Measurements from ENCODE around the gene NBEAL2.

NBEAL2 gene

DNA sequence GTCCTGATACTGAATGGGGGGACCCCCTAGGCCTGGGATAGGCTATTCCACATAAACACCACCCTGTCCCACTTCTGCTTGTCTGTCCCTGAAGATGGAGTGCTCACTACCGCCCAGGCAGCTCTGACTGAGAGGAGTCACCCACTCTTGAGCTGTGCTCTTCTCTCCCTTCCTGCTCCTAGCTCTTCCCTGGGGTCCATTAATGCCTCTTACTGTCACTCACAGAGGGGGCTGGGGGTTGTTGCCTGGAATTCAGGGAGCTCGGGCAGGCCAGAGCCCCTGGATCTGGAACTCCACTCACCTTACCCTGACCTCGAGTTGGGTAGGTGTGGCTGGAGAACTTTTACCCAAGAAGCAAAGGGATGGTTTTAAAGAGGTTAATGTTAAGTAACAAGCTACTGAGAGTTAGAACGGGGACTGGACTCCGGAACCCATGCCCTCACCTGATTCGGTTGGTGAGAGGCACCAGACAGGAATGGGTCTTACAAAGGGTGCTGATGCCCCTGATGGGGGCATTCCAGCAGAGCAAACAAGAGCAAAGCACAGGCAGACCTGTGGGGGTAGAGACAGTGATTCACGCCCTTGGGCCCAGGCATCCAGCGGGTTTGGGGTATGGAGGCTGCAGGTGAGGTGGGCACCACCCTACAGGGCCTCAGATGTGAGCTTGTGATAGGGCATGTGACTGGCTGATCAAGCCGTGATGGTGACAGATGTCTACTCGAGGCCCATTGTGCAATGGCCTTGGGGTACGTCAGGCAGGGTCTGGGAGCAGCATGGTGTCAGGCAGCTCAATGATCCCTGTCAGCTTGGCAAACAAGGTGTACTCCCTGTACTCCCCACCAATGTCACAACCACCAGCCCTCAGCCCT lies 5.4 kb downstream of the NBEAL2 start:
- DNase-seq (ENCODE audit: extremely low read depth in 1 of 2, low read depth in 1 of 2) = no peak

DNA sequence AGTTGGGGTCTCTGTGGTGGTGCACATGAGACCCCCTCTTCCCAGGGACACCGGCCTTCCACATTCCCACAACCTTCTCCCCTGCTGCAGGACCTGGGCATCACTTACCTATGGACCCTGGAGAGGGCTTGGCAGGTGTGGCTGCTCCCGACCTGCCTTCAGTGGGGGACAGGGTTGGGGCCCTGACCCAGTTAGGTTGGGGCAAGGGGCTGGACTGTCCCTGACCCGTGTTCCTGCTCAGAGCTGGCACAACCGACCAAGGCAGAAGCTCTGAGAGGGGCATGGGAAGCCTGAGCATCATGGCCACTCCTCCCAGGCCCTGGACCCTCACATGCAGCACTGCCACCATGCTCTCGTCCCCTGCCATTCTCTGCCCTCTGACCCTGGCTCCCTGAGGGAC lies 6.1 kb downstream of the NBEAL2 start:
- no peak for DNase-seq (ENCODE audit: extremely low read depth in 1 of 2, low read depth in 1 of 2)

DNA sequence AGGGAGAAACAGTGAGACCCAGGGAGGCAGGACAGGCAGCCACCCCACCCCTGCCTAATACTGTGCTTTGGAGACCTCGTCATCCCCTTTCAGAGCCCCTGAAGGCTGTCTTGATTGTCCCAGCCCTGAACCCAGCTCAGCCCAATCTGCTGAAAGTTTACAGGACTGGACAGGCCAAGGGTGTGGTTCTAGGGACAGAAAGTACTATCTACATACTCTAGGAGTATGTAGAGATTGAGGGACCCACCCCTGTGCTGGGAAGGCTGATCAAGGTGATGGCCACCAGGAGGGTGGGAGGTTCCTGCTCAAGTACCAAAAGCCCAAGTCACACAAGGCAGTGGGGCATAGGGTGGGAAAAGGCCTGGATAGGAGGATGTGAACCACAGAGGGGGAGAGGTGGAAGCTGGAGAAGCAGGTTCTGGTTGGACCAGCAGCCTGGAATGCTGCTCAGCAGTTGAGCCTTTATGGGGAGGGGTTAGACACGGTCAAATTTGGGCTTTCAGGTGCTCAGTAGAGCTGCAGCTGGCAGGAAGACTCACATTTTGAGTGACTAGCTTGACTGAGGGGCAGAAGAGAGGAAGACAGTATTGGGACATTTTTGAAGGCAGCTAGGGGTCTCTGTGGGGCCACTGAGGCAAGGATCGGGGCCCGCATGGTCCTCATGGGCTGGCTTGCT lies 6.7 kb downstream of the NBEAL2 start:
- DNase-seq (ENCODE audit: extremely low read depth in 1 of 2, low read depth in 1 of 2) = no peak

DNA sequence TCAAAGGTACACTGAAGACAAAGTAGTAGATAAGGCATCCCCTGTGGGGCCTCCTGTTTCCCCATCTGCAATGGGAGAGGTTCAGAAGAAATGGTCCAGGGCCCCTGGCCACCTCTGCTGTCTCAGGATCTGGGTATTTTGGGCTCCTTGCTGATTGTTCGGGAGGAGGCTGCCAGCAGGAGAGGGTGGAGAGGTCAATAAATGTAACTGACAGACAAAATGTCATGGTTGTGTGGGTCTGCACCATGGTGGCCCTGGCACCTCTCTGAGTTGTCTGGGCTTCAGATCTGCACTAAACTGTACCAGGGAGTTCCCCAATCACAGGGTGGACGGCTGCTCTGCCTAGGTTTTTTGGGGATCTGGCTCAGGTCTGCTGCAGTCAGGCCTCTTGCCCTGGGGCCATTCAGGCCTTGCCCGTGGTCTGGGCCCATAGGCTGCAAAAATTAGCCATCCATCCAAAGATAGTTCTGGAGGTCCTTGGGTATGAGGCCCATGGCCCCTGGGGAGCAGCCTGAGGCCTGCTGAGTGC lies 7.4 kb downstream of the NBEAL2 start:
- DNase-seq (ENCODE audit: extremely low read depth in 1 of 2, low read depth in 1 of 2) = no peak

DNA sequence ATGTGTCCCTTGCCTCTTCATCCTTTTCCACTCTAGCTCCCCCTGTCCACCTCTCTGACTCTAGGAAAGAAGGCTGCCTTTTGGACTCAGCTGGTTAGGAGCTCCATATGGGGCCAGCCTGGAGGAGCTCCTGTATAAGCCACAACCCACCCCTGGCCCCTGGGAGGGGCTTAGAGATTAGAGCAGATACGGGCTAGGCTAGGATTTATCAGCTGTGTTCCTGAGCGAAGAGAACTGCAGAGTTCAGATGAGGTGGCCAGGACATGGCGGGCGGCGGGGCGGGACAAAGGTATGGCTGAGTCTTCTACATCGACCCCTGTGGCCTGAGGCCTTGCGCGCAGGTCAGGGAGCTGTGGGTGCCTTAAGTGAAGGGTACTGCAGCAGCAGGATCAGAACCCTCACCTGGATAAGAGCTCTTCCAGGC lies 7.9 kb downstream of the NBEAL2 start:
- DNase-seq (ENCODE audit: extremely low read depth in 1 of 2, low read depth in 1 of 2) = no peak

DNA sequence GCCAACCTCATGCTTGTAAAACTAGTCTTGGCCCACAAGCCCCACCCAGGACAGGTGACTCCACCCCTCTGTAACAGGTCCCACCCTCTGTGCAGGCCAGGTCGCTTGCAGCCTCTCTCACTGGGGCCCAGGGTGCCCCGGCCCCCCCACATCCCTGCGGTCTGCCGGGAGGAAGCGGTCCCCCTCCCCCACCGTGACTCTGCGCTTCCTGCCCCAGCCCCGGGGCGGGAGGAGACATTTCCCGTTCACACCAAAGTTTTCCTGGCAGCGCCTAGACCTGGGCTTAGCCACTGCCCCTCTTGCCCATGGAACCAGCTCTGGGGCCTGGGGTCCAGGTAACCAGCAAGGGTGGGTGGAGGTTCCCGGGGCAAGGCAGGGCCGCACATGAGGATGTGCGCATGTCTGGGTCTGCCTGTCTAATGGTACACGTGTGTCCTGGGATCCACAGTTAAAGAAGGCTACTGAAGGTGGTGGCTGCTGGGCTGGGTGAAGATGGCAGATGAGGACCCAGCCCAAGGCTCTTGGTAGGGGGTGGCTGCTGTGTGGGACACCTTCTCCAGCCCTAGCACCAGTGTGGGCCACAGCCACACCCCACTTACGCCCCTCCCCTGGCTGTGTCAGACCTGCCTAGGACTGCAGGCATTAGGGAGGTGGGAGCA lies 8.4 kb downstream of the NBEAL2 start:
- peak; percentile 73 to 80 for DNase-seq (ENCODE audit: extremely low read depth in 1 of 2, low read depth in 1 of 2)

DNA sequence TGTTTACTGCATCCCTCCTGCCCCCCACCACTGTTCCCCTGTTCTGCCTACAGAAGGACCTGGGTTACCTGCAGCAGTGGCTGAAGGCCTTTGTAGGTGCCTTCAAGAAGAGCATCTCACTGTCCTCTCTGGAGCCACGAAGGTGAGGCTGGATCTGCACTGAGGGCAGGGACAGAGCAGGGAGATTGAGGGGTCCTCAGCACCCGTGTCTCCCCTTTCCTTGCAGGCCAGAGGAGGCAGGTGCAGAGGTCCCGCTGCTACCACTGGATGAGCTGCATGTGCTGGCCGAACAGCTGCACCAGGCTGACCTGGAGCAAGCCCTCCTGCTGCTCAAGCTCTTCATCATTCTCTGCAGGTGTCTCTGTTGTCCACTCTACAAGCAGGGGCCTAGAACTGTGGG lies 9.2 kb downstream of the NBEAL2 start:
- DNase-seq (ENCODE audit: extremely low read depth in 1 of 2, low read depth in 1 of 2) = no peak

DNA sequence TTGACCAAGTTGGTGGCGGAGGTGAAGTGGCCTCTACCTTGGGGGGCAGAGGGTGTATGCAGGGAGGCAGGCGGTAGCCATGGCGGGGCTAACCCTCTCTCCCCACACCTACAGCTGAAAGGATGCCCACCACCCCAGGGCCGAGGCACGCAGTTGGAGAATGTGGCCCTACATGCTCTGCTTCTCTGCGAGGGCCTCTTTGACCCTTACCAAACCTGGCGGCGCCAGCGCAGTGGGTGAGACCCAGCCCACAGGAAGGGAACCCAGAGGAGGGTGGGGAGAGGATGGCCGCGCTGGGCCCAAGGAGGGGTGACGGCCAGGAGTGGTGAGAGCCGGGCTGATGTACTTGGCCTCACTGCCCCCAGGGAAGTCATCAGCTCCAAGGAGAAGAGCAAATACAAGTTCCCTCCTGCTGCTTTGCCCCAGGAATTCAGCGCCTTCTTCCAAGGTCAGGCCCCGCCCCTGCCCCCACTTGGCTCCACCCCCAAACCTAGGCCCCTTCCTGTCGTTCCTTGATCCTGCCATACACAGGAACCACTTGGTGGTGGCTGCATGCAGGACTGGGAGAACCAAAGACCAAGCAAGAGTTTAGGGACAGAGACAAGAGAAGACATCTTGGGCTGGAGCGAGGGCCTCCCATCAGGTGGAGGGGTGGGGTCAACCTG lies 9.8 kb downstream of the NBEAL2 start:
- DNase-seq (ENCODE audit: extremely low read depth in 1 of 2, low read depth in 1 of 2) = no peak

DNA sequence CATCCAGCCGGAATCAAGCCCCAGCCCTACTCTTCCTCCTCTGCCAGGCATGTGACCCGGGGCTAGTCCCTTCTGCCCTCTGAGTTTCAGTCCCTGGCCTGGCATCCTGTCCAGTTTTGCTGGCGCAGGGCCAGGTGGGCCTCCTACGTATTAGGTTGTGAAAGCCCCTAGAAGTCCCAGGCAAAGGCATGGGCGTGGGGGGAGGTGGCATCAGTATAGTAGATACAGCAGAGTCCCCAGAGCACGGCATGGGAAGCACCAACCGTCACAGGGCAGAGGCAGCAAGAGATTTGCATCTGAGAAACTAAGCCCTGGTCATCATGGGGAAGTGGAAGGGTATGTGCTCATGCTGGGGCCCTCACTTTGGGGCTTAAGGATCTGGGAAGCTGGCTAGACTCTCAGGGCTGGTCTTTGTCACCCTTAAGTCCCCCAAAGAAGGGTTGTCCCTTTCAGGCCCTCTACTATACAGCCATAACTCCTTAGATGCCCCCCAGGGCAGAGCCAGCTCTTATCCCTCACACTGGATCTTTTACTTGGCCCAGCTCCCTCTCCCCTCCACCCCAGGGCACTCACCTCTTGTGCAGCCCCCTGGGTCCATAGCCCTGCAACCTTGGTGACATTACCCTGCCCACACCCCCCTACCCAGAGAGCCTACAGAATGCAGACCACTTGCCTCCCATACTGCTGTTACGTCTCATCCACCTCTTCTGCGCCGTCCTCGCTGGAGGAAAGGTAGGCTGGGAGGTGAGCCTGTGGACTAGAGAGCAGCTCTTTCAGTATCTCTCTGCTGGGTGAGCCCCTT lies 11.3 kb downstream of the NBEAL2 start:
- no peak for DNase-seq (ENCODE audit: extremely low read depth in 1 of 2, low read depth in 1 of 2)

DNA sequence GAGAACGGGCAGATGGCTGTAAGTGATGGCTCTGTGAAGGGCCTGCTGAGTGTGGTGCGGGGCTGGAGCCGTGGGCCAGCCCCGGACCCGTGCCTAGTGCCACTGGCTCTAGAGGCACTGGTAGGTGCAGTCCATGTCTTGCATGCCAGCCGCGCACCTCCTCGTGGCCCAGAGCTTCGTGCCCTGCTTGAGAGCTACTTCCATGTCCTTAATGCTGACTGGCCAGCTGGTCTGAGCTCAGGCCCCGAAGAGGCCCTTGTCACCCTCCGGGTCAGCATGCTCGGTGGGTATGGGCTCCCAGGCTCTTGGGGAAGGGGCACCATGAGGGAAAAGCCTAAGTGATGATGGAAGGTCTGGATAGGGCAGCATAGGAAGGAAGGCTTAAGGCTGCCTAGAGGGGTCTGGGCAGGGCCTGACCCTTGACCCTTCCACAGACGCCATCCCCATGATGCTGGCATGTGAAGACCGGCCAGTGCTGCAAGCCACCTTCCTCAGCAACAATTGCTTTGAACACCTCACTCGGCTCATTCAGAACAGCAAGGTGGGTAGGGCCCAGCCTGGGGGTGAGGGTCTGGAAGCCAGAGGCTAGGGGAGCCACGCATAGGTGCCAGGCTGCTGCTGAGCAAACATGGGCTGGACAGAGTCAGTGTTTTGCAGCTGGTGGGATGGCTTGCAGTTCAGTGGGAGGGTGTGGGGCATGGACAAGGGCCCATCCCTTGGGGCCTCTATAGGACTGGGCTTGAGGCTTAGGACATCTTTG lies 12.1 kb downstream of the NBEAL2 start:
- DNase-seq (ENCODE audit: extremely low read depth in 1 of 2, low read depth in 1 of 2) = no peak

DNA sequence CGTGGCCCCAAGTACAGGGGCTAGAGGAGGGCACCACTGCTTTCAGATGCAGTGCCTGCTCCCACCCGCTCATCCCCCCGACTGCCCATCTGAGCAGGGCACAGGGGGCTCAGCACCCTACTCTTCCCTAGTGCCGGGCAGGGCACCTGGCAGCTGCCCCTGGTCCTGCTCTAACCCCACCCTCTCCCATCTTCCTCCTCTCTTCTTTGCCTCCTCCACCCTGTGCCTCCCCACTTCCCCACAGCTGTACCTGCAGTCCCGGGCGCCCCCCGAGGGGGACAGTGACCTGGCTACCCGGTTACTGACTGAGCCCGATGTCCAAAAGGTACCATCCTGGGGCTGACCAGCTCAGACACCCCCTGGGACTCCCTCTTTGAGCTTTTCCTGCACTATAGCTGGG lies 12.8 kb downstream of the NBEAL2 start:
- DNase-seq (ENCODE audit: extremely low read depth in 1 of 2, low read depth in 1 of 2) = no peak

DNA sequence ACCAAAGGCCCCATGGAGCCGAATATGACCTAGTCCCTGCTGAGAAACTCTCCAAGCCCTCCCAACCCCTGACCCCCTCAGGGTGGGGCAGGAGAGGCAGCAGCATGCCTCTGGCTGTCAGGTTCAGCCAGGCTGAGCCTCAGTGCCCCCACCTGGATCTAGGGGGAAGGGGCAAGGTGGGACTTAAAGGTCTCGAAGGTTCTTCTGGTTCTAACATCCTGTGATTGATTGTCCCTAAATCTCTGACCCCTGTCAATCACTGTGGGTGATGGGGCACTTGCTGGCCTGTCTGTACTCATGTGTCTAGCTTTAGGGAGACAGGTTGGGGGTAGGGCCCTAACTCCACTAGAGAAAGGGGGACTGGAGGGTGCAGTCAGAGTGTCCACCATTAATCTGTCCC lies 13.8 kb downstream of the NBEAL2 start:
- no peak for DNase-seq (ENCODE audit: extremely low read depth in 1 of 2, low read depth in 1 of 2)

DNA sequence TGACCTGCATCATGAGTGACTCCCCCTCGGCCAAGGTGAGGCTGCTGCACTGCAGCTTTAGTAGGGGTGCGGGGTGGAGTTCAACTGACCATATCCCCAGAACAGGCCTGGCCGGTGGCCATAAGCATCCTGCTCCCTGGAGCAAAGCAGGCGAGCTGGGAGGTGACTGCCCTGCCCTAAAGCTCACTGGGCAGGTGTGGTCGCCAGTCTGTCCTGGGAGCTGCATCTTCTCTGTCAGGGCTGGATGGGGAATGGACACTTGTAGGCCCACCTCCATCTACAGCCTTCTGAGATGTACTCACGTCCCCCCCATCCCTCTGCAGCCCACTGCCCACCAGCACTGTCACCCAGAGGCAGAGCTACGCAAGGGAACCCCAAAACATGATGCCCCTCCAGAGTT lies 14.5 kb downstream of the NBEAL2 start:
- DNase-seq (ENCODE audit: extremely low read depth in 1 of 2, low read depth in 1 of 2) = no peak

DNA sequence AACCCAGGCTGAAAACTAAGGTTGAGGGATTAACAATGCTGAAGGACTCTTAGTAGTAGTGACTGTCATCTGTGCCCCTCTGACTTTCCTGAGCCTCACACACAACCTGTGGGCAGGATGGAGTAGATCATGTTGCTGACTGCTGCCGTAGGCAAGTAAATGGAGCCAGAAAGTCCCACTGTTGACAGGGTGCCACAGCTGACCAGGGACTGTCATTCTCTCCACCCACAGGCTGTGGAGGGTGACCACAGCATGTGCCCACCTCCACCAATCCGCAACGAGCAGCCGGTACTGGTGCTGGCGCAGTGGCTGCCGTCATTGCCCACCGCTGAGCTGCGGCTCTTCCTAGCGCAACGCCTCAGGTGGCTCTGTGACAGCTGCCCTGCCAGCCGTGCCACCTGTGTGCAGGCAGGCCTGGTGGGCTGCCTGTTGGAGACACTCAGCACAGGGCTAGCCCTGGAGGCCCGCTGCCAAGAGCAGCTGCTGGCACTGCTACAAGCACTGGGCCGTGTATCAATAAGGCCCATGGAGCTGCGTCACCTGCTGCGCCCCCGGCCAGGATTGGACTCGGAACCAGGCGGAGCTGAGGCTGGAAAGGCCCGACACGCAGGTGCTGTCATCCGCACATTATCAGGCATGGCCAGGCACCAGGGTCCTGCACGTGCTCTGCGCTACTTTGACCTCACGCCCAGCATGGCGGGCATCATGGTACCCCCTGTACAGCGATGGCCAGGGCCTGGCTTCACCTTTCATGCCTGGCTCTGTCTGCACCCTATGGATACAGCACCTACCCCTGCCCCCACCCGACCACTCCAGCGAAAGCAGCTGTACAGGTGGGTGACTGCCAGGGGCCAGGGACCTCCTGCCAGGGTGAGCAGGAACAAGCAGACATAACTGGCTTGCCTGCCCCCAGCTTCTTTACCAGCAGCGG lies 15.6 kb downstream of the NBEAL2 start:
- DNase-seq (ENCODE audit: extremely low read depth in 1 of 2, low read depth in 1 of 2) = no peak

DNA sequence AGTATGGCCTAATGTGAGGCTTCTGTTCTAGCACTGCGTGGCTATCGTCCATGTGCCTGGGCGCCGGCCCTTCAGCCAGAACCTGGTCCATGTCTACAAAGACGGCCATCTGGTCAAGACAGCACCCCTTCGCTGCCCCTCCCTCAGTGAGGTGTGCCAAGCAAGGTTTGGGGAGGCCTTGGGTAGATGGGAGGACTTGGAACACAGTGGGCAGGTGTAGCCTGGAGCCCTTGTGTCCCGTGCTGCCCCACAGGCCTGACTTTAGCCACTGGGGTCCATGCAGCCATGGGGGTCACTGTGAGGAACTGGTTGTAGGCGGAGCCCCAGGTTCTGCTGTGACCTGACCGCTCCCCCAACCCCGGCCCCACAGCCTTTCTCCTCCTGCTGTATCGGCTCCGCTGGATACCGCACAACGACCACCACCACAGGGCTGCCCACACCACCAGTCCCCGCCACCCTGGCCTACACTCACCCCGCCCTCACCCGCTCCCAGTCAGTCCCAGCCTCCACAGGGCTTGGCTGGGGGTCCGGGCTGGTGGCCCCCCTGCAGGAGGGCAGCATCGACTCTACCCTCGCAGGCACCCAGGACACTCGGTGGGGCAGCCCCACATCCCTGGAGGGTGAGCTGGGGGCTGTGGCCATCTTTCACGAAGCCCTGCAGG lies 16.6 kb downstream of the NBEAL2 start:
- no peak for DNase-seq (ENCODE audit: extremely low read depth in 1 of 2, low read depth in 1 of 2)

DNA sequence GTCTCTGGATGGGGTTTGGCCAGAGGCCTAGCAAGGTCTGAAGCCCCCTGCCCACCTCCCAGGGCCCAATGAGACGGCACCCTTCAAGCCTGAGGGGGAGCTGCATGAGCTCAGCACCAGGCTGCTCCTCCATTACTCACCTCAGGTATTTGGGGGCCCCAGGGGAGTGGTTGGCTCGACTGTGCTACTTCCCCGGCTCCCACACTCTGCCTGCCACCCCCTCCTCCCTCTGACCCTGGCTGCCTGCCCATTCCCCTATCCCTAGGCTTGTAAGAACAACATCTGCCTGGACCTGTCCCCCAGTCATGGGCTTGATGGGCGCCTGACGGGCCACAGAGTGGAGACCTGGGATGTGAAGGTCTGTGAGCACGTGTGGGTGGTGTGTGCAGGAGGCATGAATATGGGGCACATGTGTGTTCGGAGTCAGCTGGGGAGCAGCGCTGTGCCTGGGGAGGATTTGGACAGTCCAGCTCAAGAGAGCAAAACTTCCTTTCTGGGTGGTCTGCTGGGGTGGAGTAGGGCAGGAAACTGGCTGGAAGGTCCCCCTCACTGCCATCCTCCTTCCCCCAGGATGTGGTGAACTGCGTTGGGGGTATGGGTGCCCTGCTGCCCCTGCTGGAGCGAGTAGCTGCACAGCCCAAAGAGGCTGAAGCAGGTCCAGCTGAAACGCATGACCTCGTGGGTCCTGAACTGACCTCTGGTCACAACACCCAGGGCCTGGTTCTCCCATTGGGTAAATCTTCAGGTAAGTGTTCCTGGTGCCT lies 17.4 kb downstream of the NBEAL2 start:
- DNase-seq (ENCODE audit: extremely low read depth in 1 of 2, low read depth in 1 of 2) = no peak

DNA sequence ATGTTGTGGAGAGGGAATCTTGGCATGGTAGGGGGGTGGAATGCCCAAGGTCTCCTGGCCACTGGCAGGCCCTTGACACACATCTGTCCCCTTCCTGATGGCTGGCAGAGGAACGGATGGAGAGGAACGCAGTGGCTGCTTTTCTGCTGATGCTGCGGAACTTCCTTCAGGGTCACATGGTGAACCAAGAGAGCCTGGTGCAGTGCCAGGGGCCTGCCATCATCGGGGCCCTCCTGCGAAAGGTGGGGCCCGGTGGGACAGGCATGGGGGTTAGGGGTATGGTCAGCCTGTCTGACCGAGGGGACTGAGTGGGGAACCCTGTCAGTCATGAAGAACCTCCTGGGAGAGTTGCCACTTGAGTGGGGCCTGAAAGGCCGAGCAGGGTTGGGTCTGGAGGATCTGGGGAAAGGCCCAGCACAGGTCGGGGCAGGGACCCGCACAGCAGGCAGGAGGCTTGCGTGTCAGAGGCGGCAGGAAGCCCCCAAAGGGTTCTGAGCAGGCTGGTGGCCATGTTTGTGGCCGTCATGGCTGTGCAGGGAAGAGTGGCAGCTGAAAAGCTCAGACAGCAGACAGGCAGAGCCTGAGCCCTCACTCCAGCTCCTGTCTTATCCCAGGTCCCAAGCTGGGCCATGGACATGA lies 18.1 kb downstream of the NBEAL2 start:
- DNase-seq (ENCODE audit: extremely low read depth in 1 of 2, low read depth in 1 of 2) = no peak
